Type B pancreatic cell (in vitro differentiated cells): Measurements from ENCODE around the gene ADAMTS4. TPM values are rescaled to one million over a fixed set of nuclear protein-coding genes. Genes with fewer than 3 reads are reported as not detected.

Experiments
- DNase-seq: peaks from one replicate; pipeline ENCODE4 v3.0.0; 2021; ENCODE audit warnings: mixed read lengths; ENCODE audit not compliant: unreplicated experiment; ENCODE audit errors: extremely low spot score
- H3K27ac Mint-ChIP-seq: 2 replicates; pipeline ENCODE4 v1.8.0; 2021; ENCODE audit warnings: mild to moderate bottlenecking, mixed read lengths
- H3K27me3 Mint-ChIP-seq: 2 replicates; pipeline ENCODE4 v1.8.0; 2021; ENCODE audit warnings: mixed read lengths
- H3K36me3 Mint-ChIP-seq: 2 replicates; pipeline ENCODE4 v1.8.0; 2021; ENCODE audit warnings: mixed read lengths
- H3K4me1 Mint-ChIP-seq: one replicate; pipeline ENCODE4 v1.8.0; 2021; ENCODE audit warnings: mixed read lengths; ENCODE audit not compliant: unreplicated experiment
- H3K4me3 Mint-ChIP-seq: 2 replicates; pipeline ENCODE4 v1.8.0; 2021; ENCODE audit warnings: mild to moderate bottlenecking, mixed read lengths
- H3K9me3 Mint-ChIP-seq: 2 replicates; pipeline ENCODE4 v1.8.0; 2021; ENCODE audit warnings: mixed read lengths
- total RNA-seq: library from RNA; stranded (reverse); gene quantifications from 2 replicates; pipeline ENCODE4 v1.2.1, GENCODE V29; 2021; ENCODE audit warnings: low replicate concordance
- TF ChIP-seq, protein P1 (sequence below): fragments of 200-600 bp; sonication (generic); conservative IDR thresholded peaks from 2 replicates; pipeline ENCODE4 v1.5.0; 2021; ENCODE audit warnings: antibody characterized with exemption, mild to moderate bottlenecking

ADAMTS4 gene
- total RNA-seq, 1 donor from 2014 or later, result 2.5 TPM

DNA sequence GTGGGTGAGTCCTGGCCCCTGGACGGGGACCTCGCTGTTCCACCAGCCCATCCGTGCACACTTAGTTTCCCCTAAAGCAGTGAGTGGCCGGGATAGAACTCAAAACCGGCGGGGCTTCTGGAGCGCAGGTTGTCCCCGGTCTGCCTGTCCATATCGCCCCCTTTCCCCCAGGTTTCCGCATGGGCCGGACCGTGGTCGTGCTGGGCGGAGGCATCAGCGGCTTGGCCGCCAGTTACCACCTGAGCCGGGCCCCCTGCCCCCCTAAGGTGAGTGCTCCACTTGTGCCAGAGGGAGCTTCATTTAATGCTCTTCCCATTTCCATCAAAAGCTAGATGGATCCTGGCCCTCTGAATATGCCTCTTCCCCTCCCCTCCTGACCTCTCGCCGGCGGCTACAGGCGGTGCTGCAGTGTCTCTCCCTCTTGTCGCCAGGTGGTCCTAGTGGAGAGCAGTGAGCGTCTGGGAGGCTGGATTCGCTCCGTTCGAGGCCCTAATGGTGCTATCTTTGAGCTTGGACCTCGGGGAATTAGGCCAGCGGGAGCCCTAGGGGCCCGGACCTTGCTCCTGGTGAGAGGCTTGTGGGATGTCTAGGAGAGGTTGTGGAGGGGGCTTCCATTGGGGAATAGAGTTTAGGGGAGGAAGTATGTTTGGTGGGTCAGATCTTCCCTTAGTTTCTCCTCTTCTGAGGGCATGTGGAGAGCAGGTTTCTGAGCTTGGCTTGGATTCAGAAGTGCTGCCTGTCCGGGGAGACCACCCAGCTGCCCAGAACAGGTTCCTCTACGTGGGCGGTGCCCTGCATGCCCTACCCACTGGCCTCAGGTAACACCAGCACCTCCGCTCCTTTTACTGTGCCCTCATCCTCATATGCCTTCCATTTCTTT lies 31.9 kb downstream of the ADAMTS4 start:
- H3K9me3 Mint-ChIP-seq, result no peaks in the 10 kb centered on the region
- peak overlapping the region; percentile 97 for H3K4me3 Mint-ChIP-seq
- DNase-seq, result no peak
- TF ChIP-seq, protein P1, sequence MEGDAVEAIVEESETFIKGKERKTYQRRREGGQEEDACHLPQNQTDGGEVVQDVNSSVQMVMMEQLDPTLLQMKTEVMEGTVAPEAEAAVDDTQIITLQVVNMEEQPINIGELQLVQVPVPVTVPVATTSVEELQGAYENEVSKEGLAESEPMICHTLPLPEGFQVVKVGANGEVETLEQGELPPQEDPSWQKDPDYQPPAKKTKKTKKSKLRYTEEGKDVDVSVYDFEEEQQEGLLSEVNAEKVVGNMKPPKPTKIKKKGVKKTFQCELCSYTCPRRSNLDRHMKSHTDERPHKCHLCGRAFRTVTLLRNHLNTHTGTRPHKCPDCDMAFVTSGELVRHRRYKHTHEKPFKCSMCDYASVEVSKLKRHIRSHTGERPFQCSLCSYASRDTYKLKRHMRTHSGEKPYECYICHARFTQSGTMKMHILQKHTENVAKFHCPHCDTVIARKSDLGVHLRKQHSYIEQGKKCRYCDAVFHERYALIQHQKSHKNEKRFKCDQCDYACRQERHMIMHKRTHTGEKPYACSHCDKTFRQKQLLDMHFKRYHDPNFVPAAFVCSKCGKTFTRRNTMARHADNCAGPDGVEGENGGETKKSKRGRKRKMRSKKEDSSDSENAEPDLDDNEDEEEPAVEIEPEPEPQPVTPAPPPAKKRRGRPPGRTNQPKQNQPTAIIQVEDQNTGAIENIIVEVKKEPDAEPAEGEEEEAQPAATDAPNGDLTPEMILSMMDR, result no peak
- H3K27me3 Mint-ChIP-seq, result no peaks in the 10 kb centered on the region
- H3K27ac Mint-ChIP-seq, result peak overlapping the region; percentile 99
- peaks cover 13% of the 10 kb centered on the region for H3K36me3 Mint-ChIP-seq
- peaks cover 13% of the 10 kb centered on the region for H3K4me1 Mint-ChIP-seq

GRCh38 chr1:161165742-161166668 lies 32.8 kb downstream of the ADAMTS4 start, which contains the start of gene PPOX:
PPOX (plus strand) TSS chr1:161166426; CDS start chr1:161166848, 422 bp downstream.
- TF ChIP-seq, protein P1, result peak; percentile 61
- Mint-ChIP-seq H3K27me3 (no peaks in the 10 kb centered on the region), H3K9me3 (no peaks in the 10 kb centered on the region), H3K4me1 (peaks cover 20% of the 10 kb centered on the region), H3K27ac (peak within 1 kb of the TSS; percentile 99), H3K4me3 (peak within 1 kb of the TSS; percentile 97), H3K36me3 (peaks cover 13% of the 10 kb centered on the region)
- DNase-seq, result peak; percentile 94

- Mint-ChIP-seq H3K36me3 (peaks cover 13% of the 10 kb centered on the region), H3K27ac (peak overlapping the region; percentile 99), H3K4me1 (peaks cover 24% of the 10 kb centered on the region), H3K27me3 (no peaks in the 10 kb centered on the region), H3K9me3 (no peaks in the 10 kb centered on the region), H3K4me3 (peak overlapping the region; percentile 68)
- TF ChIP-seq, protein P1, result no peak
- DNase-seq, result no peak
Measured at GRCh38 chr1:161164901-161165610, 33.8 kb downstream of the ADAMTS4 start.

DNA sequence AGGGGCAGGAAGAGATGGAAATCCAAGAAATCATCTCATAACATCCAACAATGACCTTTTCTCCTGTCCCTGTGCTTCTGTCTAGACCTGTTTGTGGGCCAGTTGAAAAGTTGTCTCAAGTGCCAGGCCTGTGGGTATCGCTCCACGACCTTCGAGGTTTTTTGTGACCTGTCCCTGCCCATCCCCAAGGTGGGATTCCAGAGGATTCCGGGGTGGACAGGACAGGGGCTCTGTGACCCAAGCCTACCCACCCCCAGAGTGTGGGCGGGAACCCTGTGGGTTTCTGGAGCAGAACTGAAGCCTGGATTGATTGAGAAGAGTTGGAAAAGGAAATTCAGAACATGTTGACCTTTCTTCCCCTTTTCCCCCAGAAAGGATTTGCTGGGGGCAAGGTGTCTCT lies 35.1 kb downstream of the ADAMTS4 start:
- Mint-ChIP-seq H3K9me3 (no peaks in the 10 kb centered on the region), H3K27me3 (no peaks in the 10 kb centered on the region), H3K4me3 (peak overlapping the region; percentile 33), H3K36me3 (peaks cover 13% of the 10 kb centered on the region), H3K27ac (peak overlapping the region; percentile 68), H3K4me1 (peaks cover 32% of the 10 kb centered on the region)
- TF ChIP-seq, protein P1, result no peak
- no peak for DNase-seq

GRCh38 chr1:161162806-161163205 lies 36.0 kb downstream of the ADAMTS4 start:
- DNase-seq, result no peak
- no peaks in the 10 kb centered on the region for H3K27me3 Mint-ChIP-seq
- H3K36me3 Mint-ChIP-seq, result peaks cover 13% of the 10 kb centered on the region
- H3K27ac Mint-ChIP-seq, result peak overlapping the region; percentile 68
- TF ChIP-seq, protein P1, result no peak
- peak overlapping the region; percentile 22 for H3K4me3 Mint-ChIP-seq
- H3K4me1 Mint-ChIP-seq, result peaks cover 34% of the 10 kb centered on the region
- H3K9me3 Mint-ChIP-seq, result no peaks in the 10 kb centered on the region
